HEK293 (cell line): ENCODE data around the gene HDAC8.

Source experiments
- CTCF ChIA-PET: fragments of 350-600 bp; formaldehyde crosslinking; extraction: SDS; loops from one replicate; lab custom pipeline; 2021; ENCODE audit warnings: antibody characterized with exemption; lab: Yijun Ruan, JAX
- POLR2A ChIA-PET: fragments of 300-600 bp; formaldehyde crosslinking; extraction: SDS; loops from one replicate; lab custom pipeline; 2020; ENCODE audit warnings: antibody characterized with exemption, inconsistent platforms; lab: Yijun Ruan, JAX
- H3K27ac ChIP-seq: fragments of 200-500 bp; sonication (Bioruptor generic); 2 replicates; pipeline ENCODE4 v1.5.1; 2014; ENCODE audit warnings: low read depth, low read length, control low read depth, inconsistent platforms; ENCODE audit errors: extremely low read depth
- H3K36me3 ChIP-seq, 2 experiments: fragments of 200-500 bp in 1 of 2; sonication (Bioruptor generic) in 1 of 2; 1 replicate in 1 of 2; 2 replicates in 1 of 2; pipeline ENCODE4 v1.5.1; 2014 to 2017; ENCODE audit warnings: inconsistent platforms in 2 of 2, low read length in 2 of 2; ENCODE audit not compliant: control insufficient read depth in 2 of 2, insufficient read depth in 1 of 2
- H3K4me1 ChIP-seq: fragments of 200-500 bp; sonication (Bioruptor generic); 2 replicates; pipeline ENCODE4 v1.5.1; 2014; ENCODE audit warnings: mild to moderate bottlenecking, low read length, inconsistent platforms; ENCODE audit not compliant: control insufficient read depth, insufficient read depth
- H3K4me3 ChIP-seq: 2 replicates; pipeline ENCODE4 v1.5.1; 2011; ENCODE audit warnings: low read depth, mild to moderate bottlenecking, control low read depth, low read length, moderate library complexity
- H3K9me3 ChIP-seq: fragments of 200-500 bp; sonication (Bioruptor generic); 2 replicates; pipeline ENCODE4 v1.5.1; 2014; ENCODE audit warnings: low read depth, low read length, inconsistent platforms; ENCODE audit not compliant: control insufficient read depth, insufficient read depth
- HOXA7 ChIP-seq: sonication (generic); formaldehyde crosslinking; IDR thresholded peaks from 2 replicates; pipeline ENCODE4 v1.8.1; 2022; ENCODE audit warnings: missing genetic modification reagents, borderline replicate concordance
- KLF17 ChIP-seq: fragments of 450-650 bp; formaldehyde crosslinking; IDR thresholded peaks from 2 replicates; pipeline ENCODE4 v1.5.1; 2016; ENCODE audit warnings: missing biosample characterization, missing genetic modification characterization
- OVOL3 ChIP-seq: fragments of 450-650 bp; formaldehyde crosslinking; IDR thresholded peaks from 2 replicates; pipeline ENCODE4 v1.5.1; 2016; ENCODE audit warnings: missing biosample characterization, missing genetic modification characterization
- PBX3 ChIP-seq: sonication (generic); formaldehyde crosslinking; IDR thresholded peaks from 2 replicates; pipeline ENCODE4 v1.8.1; 2022; ENCODE audit warnings: mild to moderate bottlenecking, moderate library complexity, missing genetic modification reagents
- SP3 ChIP-seq: fragments of 450-650 bp; formaldehyde crosslinking; IDR thresholded peaks from 2 replicates; pipeline ENCODE4 v1.5.1; 2016; ENCODE audit warnings: missing biosample characterization, missing genetic modification characterization
- ZBTB49 ChIP-seq: fragments of 450-650 bp; formaldehyde crosslinking; IDR thresholded peaks from 2 replicates; pipeline ENCODE4 v1.5.1; 2016; ENCODE audit warnings: missing biosample characterization, missing genetic modification characterization, low read depth
- ZEB2 ChIP-seq: fragments of 450-650 bp; formaldehyde crosslinking; IDR thresholded peaks from 2 replicates; pipeline ENCODE4 v1.5.1; 2016; ENCODE audit warnings: missing biosample characterization, missing genetic modification characterization
- ZFHX2 ChIP-seq: fragments of 450-650 bp; formaldehyde crosslinking; conservative IDR thresholded peaks from 2 replicates; pipeline ENCODE4 v1.5.1; 2016; ENCODE audit warnings: missing biosample characterization, missing genetic modification characterization
- ZNF132 ChIP-seq: fragments of 450-650 bp; formaldehyde crosslinking; IDR thresholded peaks from 2 replicates; pipeline ENCODE4 v1.5.1; 2017; ENCODE audit warnings: missing biosample characterization, missing genetic modification characterization, borderline replicate concordance
- ZNF274 ChIP-seq, 2 experiments: fragments of 200-500 bp in 1 of 2; fragments of 450-650 bp in 1 of 2; sonication (Bioruptor generic) in 1 of 2; formaldehyde crosslinking in 1 of 2; IDR thresholded peaks; 2 replicates each; pipeline versions ENCODE4 v1.5.1 to v1.6.1; 2014 to 2016; ENCODE audit warnings: borderline replicate concordance in 1 of 2, inconsistent platforms in 1 of 2, low read length in 1 of 2, missing biosample characterization in 1 of 2, missing genetic modification characterization in 1 of 2
- ZNF311 ChIP-seq: fragments of 450-650 bp; formaldehyde crosslinking; IDR thresholded peaks from 2 replicates; pipeline ENCODE4 v1.5.1; 2017; ENCODE audit warnings: missing biosample characterization, missing genetic modification characterization, borderline replicate concordance
- ZNF350 ChIP-seq: fragments of 450-650 bp; formaldehyde crosslinking; IDR thresholded peaks from 2 replicates; pipeline ENCODE4 v1.5.0; 2017; ENCODE audit warnings: missing biosample characterization, mild to moderate bottlenecking, missing genetic modification characterization
- ZNF37A ChIP-seq: fragments of 450-650 bp; IDR thresholded peaks from 2 replicates; pipeline ENCODE4 v1.5.1; 2018; ENCODE audit warnings: missing biosample characterization, missing genetic modification characterization
- ZNF529 ChIP-seq: fragments of 450-650 bp; formaldehyde crosslinking; IDR thresholded peaks from 2 replicates; pipeline ENCODE4 v1.5.1; 2017; ENCODE audit warnings: missing genetic modification characterization, missing biosample characterization; ENCODE audit not compliant: insufficient replicate concordance
- ZNF585B ChIP-seq: fragments of 450-650 bp; formaldehyde crosslinking; IDR thresholded peaks from 2 replicates; pipeline ENCODE4 v1.5.1; 2016; ENCODE audit warnings: missing biosample characterization, missing genetic modification characterization
- ZNF621 ChIP-seq: fragments of 450-650 bp; formaldehyde crosslinking; IDR thresholded peaks from 2 replicates; pipeline ENCODE4 v1.5.1; 2017; ENCODE audit warnings: missing biosample characterization, missing genetic modification characterization
- ZNF768 ChIP-seq: fragments of 450-650 bp; formaldehyde crosslinking; IDR thresholded peaks from 2 replicates; pipeline ENCODE4 v1.5.1; 2018; ENCODE audit warnings: missing biosample characterization, mild to moderate bottlenecking, missing genetic modification characterization
- ZNF777 ChIP-seq: fragments of 450-650 bp; formaldehyde crosslinking; IDR thresholded peaks from 2 replicates; pipeline ENCODE4 v1.5.1; 2017; ENCODE audit warnings: missing biosample characterization, missing genetic modification characterization, borderline replicate concordance
- ZXDB ChIP-seq: fragments of 450-650 bp; formaldehyde crosslinking; IDR thresholded peaks from 2 replicates; pipeline ENCODE4 v1.5.1; 2016; ENCODE audit warnings: missing biosample characterization, missing genetic modification characterization
- TF ChIP-seq, protein P1 (sequence below): fragments of 450-650 bp; formaldehyde crosslinking; IDR thresholded peaks from 2 replicates; pipeline ENCODE4 v1.5.1; 2016; ENCODE audit warnings: missing biosample characterization, missing genetic modification characterization
- TF ChIP-seq, protein P2 (sequence below): fragments of 450-650 bp; formaldehyde crosslinking; IDR thresholded peaks from 2 replicates; pipeline ENCODE4 v1.5.1; 2016; ENCODE audit warnings: missing biosample characterization, missing genetic modification characterization
- TF ChIP-seq, protein P3 (sequence below): fragments of 450-650 bp; formaldehyde crosslinking; IDR thresholded peaks from 2 replicates; pipeline ENCODE4 v1.5.1; 2016; ENCODE audit warnings: missing biosample characterization, missing genetic modification characterization
- TF ChIP-seq, protein P4 (sequence below): fragments of 450-650 bp; formaldehyde crosslinking; IDR thresholded peaks from 2 replicates; pipeline ENCODE4 v1.5.1; 2017; ENCODE audit warnings: missing biosample characterization, missing genetic modification characterization

Gene HDAC8

DNA sequence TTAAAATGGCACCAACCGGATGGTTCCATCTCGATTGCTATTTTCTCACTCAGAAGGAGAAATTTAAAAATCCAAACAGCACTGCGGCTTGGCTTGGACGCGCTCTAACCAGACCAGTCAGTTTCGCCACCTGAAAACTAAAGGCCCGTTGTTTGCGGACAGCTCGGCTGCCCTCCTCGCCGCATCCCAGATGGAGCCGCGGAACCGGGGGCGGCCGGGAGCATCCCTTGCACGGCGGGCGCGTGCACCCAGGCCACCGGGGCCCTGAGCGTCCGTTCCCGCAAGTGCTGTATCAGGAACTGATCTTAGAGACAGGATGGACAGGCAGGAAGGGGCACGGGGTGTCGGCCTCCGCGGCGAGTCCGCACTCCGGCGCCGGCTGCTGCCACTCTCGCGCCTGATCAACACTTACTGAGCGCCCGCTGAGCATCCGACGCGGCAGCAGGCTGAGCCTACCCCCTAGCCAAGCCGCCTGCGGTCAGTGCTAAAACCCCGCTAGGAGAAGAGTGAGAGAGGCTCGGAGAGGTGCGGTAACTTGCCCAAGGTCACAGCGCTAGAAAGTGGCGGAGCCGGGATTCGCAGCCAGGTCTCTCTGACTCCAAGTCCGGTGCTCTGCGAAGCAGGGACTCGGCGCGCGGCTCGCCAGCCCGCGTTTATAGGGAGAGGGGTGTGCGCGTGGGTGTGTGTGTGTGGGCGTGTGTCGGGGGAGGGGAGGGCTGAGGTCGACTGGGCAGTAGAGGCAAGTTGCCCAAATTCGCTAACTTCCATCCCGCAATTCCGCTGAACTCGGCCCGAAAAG is 267.2 kb downstream of the HDAC8 start, which contains the start of gene CITED1:
TSS of gene CITED1 (minus strand) at position 629 of the 799 bp plus-strand sequence. CDS start 3,045 bp downstream, outside the sequence.
- Histone ChIP-seq H3K9me3 (no peaks in the 10 kb centered on the region), H3K4me3 (peak within 1 kb of the TSS; percentile 49), H3K4me1 (peaks cover 3% of the 10 kb centered on the region), H3K27ac (no peak within 1 kb of the TSS; the same call in 1 of the 2 replicates), H3K36me3 (peaks cover 0 to 14% of the 10 kb centered on the region in 2 experiments; a peak in 1 of 3 replicates)
- ChIA-PET CTCF (interaction anchor here (0.6 kb wide), 1 partner anchor 397 kb away, joined by 4 read pairs; no protein-coding TSS in a partner anchor), POLR2A (interaction anchor here (5.7 kb wide), 1 partner anchor 29 kb away, joined by 46 read pairs; the partner anchor contains the start of gene RPS4X)
- TF ChIP-seq ZEB2 (tag by site-specific recombination) = peak; percentile 65
- no peak for TF ChIP-seq ZNF777 (tag by site-specific recombination)
- no peak for TF ChIP-seq ZBTB49 (tag by site-specific recombination)
- peak; percentile 96 for TF ChIP-seq ZFHX2 (tag by site-specific recombination)
- 0 out of 2 replicates have a peak, but pooled peaks have one; percentile 27 for TF ChIP-seq ZNF768
- TF ChIP-seq SP3 (tag by site-specific recombination) = peak; percentile 67
- no peak for TF ChIP-seq PBX3 (CRISPR knock-in tag)
- TF ChIP-seq ZXDB (tag by site-specific recombination) = no peak
- peak; percentile 63; the same call in 1 of the 2 replicates for TF ChIP-seq KLF17 (tag by site-specific recombination)
- TF ChIP-seq ZNF132 (tag by site-specific recombination) = no peak
- TF ChIP-seq ZNF585B (tag by site-specific recombination) = no peak
- TF ChIP-seq, protein P1, sequence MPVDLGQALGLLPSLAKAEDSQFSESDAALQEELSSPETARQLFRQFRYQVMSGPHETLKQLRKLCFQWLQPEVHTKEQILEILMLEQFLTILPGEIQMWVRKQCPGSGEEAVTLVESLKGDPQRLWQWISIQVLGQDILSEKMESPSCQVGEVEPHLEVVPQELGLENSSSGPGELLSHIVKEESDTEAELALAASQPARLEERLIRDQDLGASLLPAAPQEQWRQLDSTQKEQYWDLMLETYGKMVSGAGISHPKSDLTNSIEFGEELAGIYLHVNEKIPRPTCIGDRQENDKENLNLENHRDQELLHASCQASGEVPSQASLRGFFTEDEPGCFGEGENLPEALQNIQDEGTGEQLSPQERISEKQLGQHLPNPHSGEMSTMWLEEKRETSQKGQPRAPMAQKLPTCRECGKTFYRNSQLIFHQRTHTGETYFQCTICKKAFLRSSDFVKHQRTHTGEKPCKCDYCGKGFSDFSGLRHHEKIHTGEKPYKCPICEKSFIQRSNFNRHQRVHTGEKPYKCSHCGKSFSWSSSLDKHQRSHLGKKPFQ (tag by site-specific recombination) = no peak
- TF ChIP-seq HOXA7 = no peak
- TF ChIP-seq, protein P2, sequence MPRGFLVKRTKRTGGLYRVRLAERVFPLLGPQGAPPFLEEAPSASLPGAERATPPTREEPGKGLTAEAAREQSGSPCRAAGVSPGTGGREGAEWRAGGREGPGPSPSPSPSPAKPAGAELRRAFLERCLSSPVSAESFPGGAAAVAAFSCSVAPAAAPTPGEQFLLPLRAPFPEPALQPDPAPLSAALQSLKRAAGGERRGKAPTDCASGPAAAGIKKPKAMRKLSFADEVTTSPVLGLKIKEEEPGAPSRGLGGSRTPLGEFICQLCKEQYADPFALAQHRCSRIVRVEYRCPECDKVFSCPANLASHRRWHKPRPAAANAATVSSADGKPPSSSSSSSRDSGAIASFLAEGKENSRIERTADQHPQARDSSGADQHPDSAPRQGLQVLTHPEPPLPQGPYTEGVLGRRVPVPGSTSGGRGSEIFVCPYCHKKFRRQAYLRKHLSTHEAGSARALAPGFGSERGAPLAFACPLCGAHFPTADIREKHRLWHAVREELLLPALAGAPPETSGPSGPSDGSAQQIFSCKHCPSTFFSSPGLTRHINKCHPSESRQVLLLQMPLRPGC (tag by site-specific recombination) = no peak
- TF ChIP-seq, protein P3, sequence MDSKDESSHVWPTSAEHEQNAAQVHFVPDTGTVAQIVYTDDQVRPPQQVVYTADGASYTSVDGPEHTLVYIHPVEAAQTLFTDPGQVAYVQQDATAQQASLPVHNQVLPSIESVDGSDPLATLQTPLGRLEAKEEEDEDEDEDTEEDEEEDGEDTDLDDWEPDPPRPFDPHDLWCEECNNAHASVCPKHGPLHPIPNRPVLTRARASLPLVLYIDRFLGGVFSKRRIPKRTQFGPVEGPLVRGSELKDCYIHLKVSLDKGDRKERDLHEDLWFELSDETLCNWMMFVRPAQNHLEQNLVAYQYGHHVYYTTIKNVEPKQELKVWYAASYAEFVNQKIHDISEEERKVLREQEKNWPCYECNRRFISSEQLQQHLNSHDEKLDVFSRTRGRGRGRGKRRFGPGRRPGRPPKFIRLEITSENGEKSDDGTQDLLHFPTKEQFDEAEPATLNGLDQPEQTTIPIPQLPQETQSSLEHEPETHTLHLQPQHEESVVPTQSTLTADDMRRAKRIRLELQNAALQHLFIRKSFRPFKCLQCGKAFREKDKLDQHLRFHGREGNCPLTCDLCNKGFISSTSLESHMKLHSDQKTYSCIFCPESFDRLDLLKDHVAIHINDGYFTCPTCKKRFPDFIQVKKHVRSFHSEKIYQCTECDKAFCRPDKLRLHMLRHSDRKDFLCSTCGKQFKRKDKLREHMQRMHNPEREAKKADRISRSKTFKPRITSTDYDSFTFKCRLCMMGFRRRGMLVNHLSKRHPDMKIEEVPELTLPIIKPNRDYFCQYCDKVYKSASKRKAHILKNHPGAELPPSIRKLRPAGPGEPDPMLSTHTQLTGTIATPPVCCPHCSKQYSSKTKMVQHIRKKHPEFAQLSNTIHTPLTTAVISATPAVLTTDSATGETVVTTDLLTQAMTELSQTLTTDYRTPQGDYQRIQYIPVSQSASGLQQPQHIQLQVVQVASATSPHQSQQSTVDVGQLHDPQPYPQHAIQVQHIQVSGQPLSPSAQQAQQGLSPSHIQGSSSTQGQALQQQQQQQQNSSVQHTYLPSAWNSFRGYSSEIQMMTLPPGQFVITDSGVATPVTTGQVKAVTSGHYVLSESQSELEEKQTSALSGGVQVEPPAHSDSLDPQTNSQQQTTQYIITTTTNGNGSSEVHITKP (tag by site-specific recombination) = no peak
- TF ChIP-seq ZNF350 (tag by site-specific recombination) = no peak
- TF ChIP-seq ZNF529 (tag by site-specific recombination) = no peak
- no peak for TF ChIP-seq ZNF621 (tag by site-specific recombination)
- TF ChIP-seq OVOL3 (tag by site-specific recombination) = no peak
- TF ChIP-seq, protein P4, sequence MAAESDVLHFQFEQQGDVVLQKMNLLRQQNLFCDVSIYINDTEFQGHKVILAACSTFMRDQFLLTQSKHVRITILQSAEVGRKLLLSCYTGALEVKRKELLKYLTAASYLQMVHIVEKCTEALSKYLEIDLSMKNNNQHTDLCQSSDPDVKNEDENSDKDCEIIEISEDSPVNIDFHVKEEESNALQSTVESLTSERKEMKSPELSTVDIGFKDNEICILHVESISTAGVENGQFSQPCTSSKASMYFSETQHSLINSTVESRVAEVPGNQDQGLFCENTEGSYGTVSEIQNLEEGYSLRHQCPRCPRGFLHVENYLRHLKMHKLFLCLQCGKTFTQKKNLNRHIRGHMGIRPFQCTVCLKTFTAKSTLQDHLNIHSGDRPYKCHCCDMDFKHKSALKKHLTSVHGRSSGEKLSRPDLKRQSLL = no peak
- TF ChIP-seq ZNF37A = no peak
- TF ChIP-seq ZNF274 (IDR thresholded peaks at IDR 0.05; ENCODE audit: low read length) = no peak
- TF ChIP-seq ZNF274 (tag by site-specific recombination; IDR thresholded peaks at IDR 0.05; ENCODE audit: borderline replicate concordance) = no peak
- no peak for TF ChIP-seq ZNF311 (tag by site-specific recombination)
